HG03066 (cell line): ENCODE measurements around the gene RHO.

Experiments
- ATAC-seq: cut with Tn5 transposase; IDR thresholded peaks from one replicate; pipeline ENCODE4 v1.9.1; 2021; ENCODE audit warnings: low read depth; ENCODE audit not compliant: unreplicated experiment

RHO gene

DNA sequence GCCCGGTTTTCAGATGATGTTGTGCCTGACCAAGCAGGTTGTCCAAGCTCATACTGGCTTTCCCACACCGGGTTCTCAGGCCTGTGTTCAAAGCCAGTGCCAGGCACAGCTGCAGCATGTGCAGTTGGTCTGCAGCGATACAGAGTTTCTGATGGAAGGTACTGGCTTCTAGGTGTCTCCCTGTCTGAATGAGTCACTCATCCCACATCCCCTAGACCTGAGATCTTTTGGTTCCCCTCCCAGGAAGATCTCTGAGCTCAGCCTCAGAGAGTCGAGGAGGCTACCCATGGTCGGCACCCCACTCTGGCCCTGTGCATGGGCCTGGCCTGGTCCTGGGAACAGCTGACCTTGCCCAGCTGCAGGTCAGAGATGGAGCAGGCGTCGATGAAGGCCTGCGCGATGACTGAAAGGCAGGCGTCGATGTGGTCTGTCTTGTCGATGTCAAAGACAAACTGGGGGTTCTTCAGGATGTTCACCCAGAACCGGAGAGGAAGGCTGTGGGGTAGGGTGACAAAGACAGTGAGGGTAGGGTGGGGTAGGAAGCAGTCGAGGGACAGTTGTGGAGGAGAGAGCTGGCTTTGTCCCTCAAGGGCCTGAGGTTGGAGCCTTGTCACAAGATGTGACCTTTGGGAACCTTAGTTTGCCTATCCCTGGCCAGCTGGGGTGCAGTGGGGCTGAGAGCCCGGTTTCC, 29.8 kb downstream of the RHO start:
- no peak for ATAC-seq

DNA sequence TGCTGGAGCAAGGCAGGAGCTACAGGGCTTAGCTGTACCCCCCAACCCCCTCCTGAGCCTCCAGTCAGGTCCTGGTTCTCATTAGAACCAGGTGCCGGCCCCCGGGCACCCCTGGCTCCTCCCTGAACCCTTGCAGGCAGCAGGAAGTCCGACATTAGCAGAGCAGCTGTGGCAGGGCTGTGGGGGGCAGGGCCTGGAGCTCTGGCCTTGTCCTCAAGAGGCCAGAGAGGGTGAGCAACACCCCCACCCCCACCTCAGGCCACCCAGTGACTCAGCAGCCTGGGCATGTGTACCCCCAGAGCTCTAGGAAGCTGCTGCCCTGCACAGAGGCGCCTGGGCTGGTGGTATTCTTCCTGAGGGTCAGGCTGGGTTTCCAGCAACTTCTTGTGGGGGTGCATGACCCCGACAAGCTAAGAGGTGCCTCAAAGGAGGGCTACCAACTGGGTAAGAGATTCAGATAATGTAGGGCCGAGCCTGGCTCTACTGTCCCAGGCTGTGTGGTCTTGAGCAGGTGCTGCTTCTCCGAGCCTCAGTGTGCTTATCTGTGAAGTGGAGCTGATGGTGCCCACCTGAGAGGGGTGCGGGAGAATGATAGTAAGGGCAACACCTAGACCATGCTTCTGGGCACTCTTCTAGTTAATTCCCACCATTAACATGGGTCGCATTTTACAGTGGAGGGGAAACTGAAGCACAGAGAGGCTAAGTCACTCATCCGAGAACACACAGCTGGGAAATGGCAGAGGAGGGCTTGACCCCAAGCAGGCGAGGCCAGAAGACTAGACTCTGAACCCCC, 30.5 kb downstream of the RHO start:
- no peak for ATAC-seq

DNA sequence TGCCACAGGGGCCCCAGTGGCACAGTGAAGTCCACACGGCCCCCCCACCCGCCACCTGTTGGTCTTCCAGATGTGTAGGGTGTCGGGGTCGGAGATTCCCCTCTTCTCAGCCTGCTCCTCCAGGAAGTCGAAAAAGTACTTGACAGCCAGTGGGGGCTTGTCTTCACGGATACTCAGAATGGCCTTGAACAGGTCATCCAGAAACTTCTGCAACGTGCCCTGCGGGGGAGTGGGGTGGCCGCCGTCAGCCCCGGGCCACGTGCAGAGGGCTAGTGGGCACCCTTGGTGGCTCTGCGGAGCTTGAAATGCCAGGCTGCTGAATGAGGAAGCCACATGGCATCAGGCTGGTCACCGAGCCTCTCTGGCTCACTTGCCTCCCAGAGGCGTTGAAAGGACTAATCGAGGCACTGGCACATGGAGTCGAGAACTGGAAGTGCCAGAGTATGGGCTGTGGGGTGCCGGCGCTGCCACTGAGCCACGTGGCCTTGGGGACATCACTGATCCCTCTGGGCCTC, 31.2 kb downstream of the RHO start:
- no peak for ATAC-seq

DNA sequence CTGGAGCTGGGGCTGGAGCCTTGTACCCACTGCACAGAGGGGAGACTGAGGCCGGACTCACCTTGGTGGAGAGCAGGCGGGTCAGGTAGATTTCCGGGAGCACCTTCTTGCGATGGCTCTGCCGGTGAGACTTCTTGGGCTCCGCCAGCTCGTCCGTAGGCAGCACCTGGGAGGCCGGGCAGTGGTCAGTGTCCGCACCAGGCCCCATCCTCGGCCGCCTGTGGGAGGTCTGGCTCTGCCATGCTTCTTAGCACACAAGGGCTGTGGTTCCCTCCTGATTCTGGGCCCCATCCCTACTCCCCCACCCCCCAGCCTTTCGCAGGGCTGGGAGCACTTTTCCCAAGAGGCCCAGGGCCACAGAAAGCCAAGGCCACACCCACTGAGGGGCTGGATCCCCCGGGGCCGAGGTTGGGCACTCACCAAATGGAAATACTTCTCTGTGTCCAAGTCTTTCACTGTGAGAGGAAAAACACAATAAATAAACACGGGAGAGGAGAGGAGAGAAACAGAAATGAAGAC, 31.9 kb downstream of the RHO start:
- no peak for ATAC-seq

DNA sequence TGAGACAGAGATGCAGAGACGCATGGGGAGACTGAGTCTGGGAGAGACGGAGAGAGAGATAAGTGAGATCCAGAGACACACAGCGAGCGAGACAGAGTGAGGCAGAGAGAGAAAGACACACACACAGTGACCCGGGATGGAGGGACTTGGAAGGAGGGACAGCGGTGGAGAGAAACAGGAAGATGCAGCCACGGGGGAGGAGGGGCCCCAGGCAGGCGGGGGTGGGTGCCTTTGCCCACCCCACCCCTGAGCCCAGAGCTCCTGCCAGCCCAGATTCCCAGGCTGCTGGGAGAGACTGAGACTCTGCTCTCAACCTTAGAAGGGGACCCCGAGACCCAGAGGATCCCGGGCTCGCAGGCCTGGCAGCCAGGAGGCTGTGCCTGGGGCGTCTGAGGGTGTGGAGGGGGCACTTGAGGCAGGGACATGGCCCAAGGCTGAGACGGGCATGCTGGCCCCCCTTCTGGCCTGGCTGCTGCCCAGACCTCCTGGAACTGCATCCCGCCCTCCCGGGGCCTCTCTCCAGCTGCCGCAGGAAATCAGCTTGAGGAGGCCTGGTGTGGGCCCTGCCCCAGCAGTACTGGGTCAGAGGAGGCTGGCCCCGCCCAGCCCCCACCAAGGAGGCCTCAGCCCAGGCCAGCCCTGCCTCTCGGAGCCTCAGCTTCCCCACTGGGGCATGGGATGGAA, 32.6 kb downstream of the RHO start:
- no peak for ATAC-seq

DNA sequence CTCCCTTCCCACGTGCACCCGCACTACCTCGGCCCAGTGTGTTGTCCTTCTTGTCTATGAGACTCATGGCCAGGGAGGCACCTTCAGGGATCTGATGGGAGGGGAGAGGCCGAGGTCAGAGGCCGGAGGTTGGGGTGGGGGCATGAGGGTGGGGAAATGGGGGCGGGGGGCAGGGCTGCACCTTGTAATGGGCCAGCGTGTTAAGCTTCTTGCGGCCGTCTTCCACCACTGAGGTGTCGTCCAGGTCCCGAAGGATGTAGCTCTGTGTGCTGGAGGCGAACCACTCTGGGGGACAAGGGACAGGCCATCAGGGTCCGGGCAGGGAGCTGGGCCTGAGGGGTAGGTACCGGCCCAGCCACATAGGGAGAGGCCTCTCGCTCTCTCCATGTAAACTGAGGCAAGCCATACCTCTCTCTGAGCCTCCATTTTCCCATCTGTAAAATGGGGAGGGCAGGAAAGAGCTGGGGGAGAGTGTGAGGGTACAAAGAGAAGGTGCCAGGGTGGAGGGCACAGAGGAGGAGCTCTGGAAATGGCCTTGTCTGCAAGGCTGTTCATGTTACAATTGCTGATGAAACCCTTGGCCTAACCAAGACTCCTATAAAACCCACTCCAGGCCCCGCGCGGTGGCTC, 33.3 kb downstream of the RHO start:
- ATAC-seq, result no peak

DNA sequence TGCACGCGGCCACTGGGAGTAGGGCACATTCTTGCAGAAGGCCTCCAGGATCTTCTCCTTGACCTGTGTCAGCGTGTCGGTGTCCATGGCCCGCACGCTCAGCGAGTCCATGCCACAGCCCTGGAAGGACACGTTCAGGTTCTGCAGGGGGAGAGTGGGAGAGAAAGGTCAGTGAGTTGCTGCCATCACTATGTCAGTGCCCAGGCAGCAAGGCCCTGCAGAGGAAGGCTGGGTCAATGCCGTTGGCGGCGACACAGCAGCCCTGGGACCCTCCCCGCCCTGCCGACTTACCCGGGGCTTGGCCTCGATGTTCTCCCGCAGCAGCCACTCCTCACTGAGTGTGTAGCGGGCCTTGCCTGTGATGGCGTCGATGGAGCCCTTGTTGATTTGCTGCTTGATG, 34.4 kb downstream of the RHO start:
- ATAC-seq, result no peak

DNA sequence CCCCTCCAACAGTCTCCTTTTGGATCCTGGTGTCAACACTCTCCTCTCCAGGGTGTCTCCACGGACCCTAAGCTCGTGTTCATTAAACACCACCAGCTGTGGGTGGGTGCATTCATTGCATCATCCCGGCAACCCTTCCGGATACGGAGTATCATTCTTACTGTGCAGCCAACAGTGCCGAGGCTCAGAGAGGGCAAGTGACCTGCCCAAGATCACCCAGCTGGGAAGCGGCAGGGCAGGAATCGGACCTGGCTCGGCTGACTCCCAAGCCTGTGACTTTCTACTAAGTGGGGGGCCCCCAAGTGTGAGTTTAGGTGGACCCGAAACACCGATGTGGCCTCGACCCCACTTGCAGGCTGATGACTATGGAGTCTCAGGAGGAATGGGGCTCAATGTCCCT, 34.9 kb downstream of the RHO start:
- no peak for ATAC-seq

DNA sequence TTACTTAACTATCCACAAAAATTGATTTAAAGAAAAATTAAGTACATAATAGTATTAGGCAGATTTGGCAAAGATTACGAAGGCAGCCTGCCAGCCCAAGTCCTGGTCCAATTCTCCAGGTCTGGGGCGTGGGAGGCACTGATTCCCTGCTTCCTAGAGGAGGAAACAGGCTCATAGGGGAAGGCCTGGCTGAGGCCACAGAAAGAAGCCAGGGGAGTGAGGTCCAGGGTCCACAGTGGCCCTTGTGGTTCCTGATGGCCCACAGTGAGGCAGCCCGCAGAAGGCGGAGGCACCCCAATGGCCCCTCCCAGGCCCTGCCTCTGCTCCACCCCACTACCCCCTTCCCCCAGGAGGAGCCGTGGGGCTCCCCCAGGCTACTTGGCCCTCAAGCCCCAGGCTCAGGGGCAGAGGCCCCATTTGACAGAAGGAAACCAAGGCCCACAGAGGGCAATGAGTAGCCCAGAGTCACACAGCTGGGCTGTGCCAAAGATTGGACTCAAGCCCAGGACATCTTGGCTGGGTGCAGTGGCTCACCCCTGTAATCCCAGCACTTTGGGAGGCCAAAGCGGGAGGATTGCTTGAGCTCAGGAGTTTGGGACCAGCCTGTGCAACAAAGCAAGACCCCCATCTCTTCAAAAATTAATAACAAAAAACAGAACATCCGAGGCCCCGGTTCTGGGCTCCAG, 35.6 kb downstream of the RHO start:
- no peak for ATAC-seq

DNA sequence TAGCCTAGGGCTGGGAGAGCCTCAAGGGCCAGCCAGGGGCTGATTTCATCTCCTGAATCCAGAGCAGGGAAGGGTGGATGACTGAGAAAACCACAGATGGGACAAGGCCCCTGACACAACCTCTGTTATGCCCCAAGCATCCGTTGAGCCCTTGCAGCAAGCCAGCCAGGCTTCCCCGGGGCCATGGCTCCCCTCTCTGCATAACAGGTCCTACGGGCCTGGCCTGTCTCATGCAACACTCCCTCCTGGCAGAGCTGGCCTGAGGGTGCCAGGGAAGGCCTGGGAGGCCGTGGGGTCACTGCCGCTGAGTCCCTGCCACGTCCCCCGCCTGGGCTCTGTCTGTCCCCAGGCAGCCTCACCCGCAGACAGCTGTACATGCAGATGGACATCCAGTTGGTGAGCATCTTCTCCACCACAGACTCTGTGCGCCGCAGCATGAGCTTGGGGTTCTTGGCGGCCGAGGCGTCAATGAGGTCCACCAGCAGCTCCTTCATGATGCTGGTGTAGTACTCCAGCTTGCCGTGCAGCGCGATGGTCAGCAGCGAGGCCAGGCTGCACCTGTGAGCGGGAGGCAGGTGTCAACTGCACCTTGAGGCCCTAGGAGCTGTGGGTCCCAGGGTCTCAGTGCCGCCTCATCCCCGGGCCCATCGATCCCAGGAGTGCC, 36.7 kb downstream of the RHO start:
- no peak for ATAC-seq

DNA sequence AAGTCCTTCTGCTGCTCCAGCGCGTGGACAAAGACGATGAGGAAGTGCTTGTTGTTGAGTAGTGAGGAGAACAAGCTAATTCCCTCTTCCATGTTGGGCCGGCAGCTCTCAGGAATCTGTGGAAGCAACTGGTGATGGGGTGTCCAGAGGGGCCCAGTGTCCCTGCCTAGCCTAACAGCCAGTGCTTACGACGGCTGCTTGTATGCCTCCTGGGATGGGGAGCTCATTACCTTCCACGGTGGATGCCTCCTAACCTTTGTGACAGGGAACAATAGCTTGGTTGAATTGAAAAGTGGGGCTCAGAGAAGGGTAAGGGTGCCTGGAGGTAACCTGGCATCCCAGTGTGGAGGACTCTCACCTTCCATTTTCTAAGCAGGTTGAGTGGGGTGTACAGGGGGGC, 37.5 kb downstream of the RHO start:
- ATAC-seq, result no peak

DNA sequence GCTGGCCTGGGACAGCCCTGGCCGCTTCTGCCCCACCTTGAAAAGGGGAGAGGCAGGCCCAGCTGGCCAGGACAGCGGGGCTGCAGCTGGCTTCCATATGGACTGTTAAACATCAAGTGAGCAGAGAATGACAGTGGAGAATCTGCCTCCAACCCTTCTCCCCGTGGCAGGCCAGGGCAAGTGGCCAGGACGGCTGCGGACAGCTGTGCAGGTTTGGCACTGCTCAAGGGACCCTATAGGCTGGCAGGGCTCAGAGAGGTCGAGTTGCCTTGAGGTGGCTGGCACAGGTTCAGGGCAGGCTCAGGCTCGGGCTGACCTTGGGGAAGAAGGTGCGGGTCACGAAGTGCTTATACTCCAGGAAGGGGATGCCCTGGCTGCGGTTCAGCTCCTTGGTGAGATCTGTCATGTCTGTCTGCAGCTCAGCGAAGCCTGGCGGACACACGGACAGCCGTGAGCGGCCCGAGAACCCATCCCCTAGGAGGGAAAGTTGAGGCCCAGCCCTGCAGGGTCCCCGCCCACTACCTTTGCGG, 38.8 kb downstream of the RHO start:
- no peak for ATAC-seq

DNA sequence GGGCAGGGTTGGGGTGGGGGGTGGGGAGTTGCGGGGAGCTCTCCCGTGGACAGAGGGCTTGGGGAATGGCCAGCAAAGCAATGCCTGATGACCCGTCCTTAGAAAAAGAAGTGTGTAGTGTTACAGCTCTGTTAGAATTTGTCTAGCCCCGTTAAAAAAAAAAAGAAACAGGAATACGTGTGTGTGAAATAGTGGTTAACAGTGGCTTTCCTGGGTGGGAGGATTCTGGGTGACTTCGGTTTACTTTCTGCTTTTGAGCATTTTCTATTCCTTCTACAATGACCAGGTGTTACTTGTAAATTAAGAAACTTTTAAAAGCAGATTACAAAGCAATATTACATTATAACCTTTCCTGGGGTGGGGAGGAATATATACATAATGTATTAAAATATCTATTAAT, 39.5 kb downstream of the RHO start:
- no peak for ATAC-seq

DNA sequence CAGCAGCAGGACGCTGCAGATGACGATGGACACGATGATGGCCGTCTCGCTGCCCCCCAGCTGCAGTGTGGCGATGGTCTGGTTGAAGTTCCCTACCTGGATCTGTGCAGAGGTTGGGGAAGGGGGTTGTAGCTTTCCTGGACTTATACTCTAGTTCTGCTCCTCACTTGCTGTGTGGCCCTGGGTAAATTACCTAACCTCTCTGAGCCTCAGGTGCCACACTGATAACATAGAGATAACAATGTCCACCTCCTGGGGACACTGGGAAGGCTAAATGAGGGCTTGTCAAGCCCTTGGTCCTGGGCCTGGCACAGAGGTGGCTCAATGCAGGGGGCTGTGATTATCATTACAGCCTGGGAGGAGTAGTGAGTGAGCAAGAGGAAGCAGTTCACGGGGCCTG, 41.4 kb downstream of the RHO start:
- no peak for ATAC-seq

DNA sequence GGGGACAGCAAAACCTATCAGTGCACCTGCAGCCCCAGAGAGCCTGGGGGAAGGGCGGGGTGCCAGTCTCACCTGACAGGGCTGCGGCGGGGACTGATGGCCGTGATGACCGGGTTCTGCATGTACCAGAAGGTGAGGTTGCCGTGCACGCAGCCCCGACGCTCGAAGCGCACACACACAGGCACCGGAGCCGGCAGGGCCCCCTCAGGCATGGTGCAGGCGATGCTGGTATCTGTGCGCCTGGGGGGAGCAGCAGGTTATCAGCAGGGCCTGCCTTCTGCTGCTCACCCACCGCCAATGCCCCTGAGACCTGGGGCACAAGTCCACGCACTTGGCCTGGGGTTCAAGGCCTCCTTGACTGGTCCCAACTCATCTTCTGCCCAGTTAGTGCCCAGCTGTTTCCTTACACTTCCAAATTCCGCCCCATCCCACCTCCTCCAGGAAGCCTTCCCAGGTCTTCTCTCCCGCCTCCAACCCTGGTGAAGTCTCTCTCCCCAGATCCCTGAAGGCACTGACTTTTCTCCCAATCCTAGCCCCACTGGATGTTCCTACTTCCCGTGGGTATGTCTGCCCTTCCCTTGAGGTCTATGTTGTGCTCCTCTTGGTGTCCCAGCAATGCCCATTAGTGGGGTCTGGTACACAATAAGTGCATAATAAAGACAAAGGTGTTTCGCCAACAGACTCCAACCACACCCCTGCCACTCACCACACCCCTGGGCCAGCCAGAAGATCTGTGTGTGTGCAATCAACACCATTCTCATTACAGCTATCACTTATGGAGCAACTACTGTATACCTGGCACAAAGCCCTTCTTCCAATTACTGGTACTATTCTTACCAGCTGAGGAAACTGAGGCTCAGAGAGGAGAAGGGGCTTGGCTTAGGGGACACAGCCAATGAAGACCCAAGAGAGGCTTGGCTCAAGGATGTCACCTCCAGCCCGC, 43.4 kb downstream of the RHO start:
- ATAC-seq, result no peak

DNA sequence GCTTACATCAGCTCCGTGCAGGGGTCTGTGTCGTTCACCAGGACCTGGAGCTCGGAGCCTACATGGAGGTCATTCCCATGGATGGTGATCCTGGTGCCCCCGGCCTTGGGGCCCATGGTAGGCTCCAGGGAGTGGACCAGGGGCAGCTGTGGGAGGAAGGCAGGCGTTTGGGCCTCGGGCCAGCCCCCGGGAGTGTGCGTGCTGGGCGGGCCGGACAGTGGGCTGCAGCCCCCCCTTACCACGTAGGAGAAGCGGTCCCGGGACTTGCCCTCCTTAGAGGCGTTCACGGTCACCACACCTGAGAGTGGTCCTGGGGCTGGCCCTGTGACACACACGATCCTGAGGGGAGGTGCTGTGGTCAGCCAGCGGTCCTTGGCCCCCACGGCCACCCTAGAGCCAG, 44.2 kb downstream of the RHO start:
- ATAC-seq, result no peak

DNA sequence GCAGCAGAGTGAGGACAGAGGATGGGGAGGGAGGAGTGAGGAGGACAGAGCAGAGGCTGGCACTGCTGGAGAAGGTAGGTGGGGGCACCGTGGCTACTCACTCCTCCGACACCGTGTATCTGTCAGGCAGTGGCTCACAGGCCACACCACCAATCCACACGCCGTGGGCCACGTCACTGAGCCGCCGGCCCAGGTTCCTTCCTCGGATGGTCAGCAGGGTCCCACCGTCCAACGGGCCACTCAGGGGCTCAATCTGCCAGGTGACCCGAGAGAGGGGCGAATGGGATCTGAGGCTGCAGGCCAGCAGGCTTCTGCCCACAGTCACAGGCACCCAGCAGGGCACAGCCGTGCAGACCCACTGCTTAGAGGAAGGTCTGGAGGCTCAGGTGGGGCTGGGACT, 45.1 kb downstream of the RHO start:
- ATAC-seq, result no peak

DNA sequence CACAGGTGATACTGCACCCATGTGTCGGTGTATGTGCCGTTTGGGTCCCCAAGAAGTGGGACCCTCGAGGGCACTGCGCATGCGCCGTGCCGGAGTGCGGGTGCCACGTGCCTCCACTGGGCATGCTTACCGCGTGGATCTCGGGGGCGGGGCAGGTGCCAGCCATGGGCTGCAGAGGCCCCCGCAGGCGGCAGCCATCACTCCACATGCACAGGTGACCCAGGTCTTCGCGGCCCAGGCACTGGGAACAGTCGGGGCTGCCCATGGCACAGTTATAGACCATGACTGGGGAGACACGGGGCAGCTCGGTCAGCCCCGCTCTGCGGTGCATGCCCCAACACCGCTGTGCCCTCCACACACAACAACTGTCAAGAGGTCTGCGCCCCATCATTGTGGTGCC, 45.8 kb downstream of the RHO start:
- no peak for ATAC-seq
